Lung (tissue), 13 donors: Measurements from ENCODE around the gene ALDH16A1. TPM values are rescaled to one million over a fixed set of nuclear protein-coding genes. Genes with fewer than 3 reads are reported as not detected.

Experiments
- ATAC-seq: fragments of 200-7000 bp; cut with Tn5 transposase; one replicate; pipeline ENCODE4 v1.9.1; 2020; ENCODE audit warnings: moderate number of reproducible peaks; ENCODE audit not compliant: insufficient read depth, low FRiP score
- DNase-seq, 3 donors: peaks; one replicate each; pipeline ENCODE4 v3.0.0-alpha.2; 2013 to 2017
- H3K27ac ChIP-seq, 2 donors: one replicate each; pipeline ENCODE4 v1.5.1; 2013; ENCODE audit warnings: mild to moderate bottlenecking in 2 of 2, moderate library complexity in 2 of 2, control low read depth in 1 of 2, inconsistent platforms in 1 of 2, low read depth in 1 of 2, low read length in 1 of 2
- H3K27me3 ChIP-seq, 3 donors: one replicate each; pipeline ENCODE4 v1.5.1; 2013; ENCODE audit warnings: low read length in 2 of 3; ENCODE audit not compliant: control insufficient read depth in 3 of 3, insufficient read depth in 3 of 3
- H3K36me3 ChIP-seq, 4 donors: one replicate each; pipeline ENCODE4 v1.5.1; 2013; ENCODE audit warnings: low read length in 4 of 4, mild to moderate bottlenecking in 1 of 4, moderate library complexity in 1 of 4; ENCODE audit not compliant: control insufficient read depth in 4 of 4, insufficient read depth in 4 of 4
- H3K4me1 ChIP-seq, 5 donors: one replicate each; pipeline ENCODE4 v1.5.1; 2013; ENCODE audit warnings: low read length in 5 of 5, mild to moderate bottlenecking in 2 of 5, moderate library complexity in 1 of 5; ENCODE audit not compliant: control insufficient read depth in 5 of 5, insufficient read depth in 5 of 5
- H3K4me3 ChIP-seq: one replicate; pipeline ENCODE4 v1.5.1; 2013; ENCODE audit warnings: mild to moderate bottlenecking, control low read depth, moderate library complexity
- H3K9ac ChIP-seq, 2 donors: one replicate each; pipeline ENCODE4 v1.5.1; 2013; ENCODE audit warnings: low read length in 2 of 2, control low read depth in 1 of 2; ENCODE audit not compliant: insufficient read depth in 1 of 2
- H3K9me3 ChIP-seq, 4 donors: one replicate each; pipeline ENCODE4 v1.5.1; 2013; ENCODE audit warnings: low read length in 3 of 4, mild to moderate bottlenecking in 1 of 4, moderate library complexity in 1 of 4; ENCODE audit not compliant: control insufficient read depth in 4 of 4, insufficient read depth in 3 of 4
- CTCF ChIP-seq: IDR thresholded peaks from 2 replicates; pipeline ENCODE4 v1.5.1; 2012; ENCODE audit warnings: mild to moderate bottlenecking; ENCODE audit errors: control extremely low read depth, extremely low read depth
- WGBS, 2 donors: extraction: QIAGEN DNeasy Blood & Tissue Kit; methylation state at CpG; one replicate each; pipeline ENCODE4 v1.1.7; 2013; 5-methylcytosine and 5-hydroxymethylcytosine counted together
- polyA plus RNA-seq, 2 donors: library from polyadenylated mRNA; stranded (reverse); fragments of 200-250 nt; gene quantifications; one replicate each; pipeline ENCODE4 v1.2.1, GENCODE V29; 2013
- small RNA-seq: library from RNA; depleted of rRNA; stranded (forward); fragments of <200 nt; gene quantifications from one replicate; pipeline ENCODE3, GENCODE V24; 2014; ENCODE audit warnings: low replicate concordance
- total RNA-seq, 2 donors: library from RNA; depleted of rRNA in 1 of 2; stranded (reverse); fragments of >200 nt in 1 of 2; gene quantifications; one replicate each; pipeline ENCODE4 v1.2.1, GENCODE V29; 2014 to 2021
- donor health status: control.
- donor health status: control.
- donor health status: Bipolar disorder and iron deficiency.
- donor health status: healthy.
- donor health status: DM: yes; HTN: yes; CAD: no.

Gene ALDH16A1
- total and polyA plus RNA-seq, 4 donors: 21.1 to 53.3 (median 37.4) TPM

- DNase-seq (no peak), ATAC-seq (no peak)
- 69 to 87% methylated on average over 21 of the region's 21 CpGs for WGBS, 2 donors
- no peak for TF ChIP-seq CTCF
- H3K4me1 ChIP-seq: peaks cover 0 to 21% (median 12%) of the 10 kb centered on the region in 5 donors
- H3K36me3 ChIP-seq: peaks cover 0 to 6% (median 4%) of the 10 kb centered on the region in 4 donors
- H3K27me3 ChIP-seq: no peaks in the 10 kb centered on the region
- no peak overlapping the region for H3K4me3 ChIP-seq
- H3K9ac ChIP-seq: no peak overlapping the region
- no peaks in the 10 kb centered on the region for H3K9me3 ChIP-seq
- H3K27ac ChIP-seq: peak overlapping the region in 1 of 2 donors; percentile 76
These were observed 61.1 kb downstream of the ALDH16A1 start for GRCh38 chr19:49514151-49514550.

GRCh38 chr19:49515767-49516166 lies 62.7 kb downstream of the ALDH16A1 start:
- Histone ChIP-seq H3K9me3 (no peaks in the 10 kb centered on the region), H3K36me3 (peaks cover 0 to 8% (median 5%) of the 10 kb centered on the region in 4 donors), H3K9ac (no peak overlapping the region), H3K4me1 (peaks cover 0 to 21% (median 12%) of the 10 kb centered on the region in 5 donors), H3K27me3 (no peaks in the 10 kb centered on the region), H3K4me3 (no peak overlapping the region), H3K27ac (peak overlapping the region in 1 of 2 donors; percentile 48)
- no peak for TF ChIP-seq CTCF
- peak; percentile 31 for ATAC-seq
- DNase-seq: peak; percentile 36 to 52 (median 43)
- 13 to 36% methylated on average over 4 of the region's 4 CpGs for WGBS, 2 donors

GRCh38 chr19:49518033-49518432 lies 65.0 kb downstream of the ALDH16A1 start:
- H3K4me1 ChIP-seq: peaks cover 0 to 10% (median 5%) of the 10 kb centered on the region in 5 donors
- no peak overlapping the region for H3K9ac ChIP-seq
- H3K27me3 ChIP-seq: no peaks in the 10 kb centered on the region
- TF ChIP-seq CTCF: no peak
- DNase-seq (no peak), ATAC-seq (no peak)
- no peak overlapping the region for H3K4me3 ChIP-seq
- 89 to 94% methylated on average over 3 of the region's 3 CpGs for WGBS, 2 donors
- no peaks in the 10 kb centered on the region for H3K9me3 ChIP-seq
- H3K36me3 ChIP-seq: peaks cover 0 to 10% (median 7%) of the 10 kb centered on the region in 4 donors
- H3K27ac ChIP-seq: no peak overlapping the region

Small RNA genes within 50 kb of the gene (small RNA-seq; reads per million reads assigned to genes)
- gene COX6CP7 (not detected), gene MIR150 (101 reads per million, percentile 98 among the genes with 10 or more reads in this experiment), gene SNORD32A (not detected), gene SNORD33 (not detected), gene SNORD34 (not detected), gene SNORD35A (not detected), gene SNORD35B (not detected)

Other genes starting within 250 kb of the ALDH16A1 start
- gene SLC6A16, start 128.0 kb upstream of the ALDH16A1 start, total RNA-seq: 1 to 10 TPM; 1.8 to 2.5 TPM
- 1 to 10 TPM in 1 of 2 donors, under 1 TPM in 1; 0.93 to 2.4 TPM for gene SLC6A16, start 128.0 kb upstream of the ALDH16A1 start, polyA plus RNA-seq
- gene CD37, start 117.8 kb upstream of the ALDH16A1 start, total RNA-seq: 10 to 100 TPM; 33.9 to 65.1 TPM
- 100 to 1,000 TPM in 1 of 2 donors, 10 to 100 TPM in 1; 37.2 to 154 TPM for gene CD37, start 117.8 kb upstream of the ALDH16A1 start, polyA plus RNA-seq
- gene TEAD2, start 90.8 kb upstream of the ALDH16A1 start, total RNA-seq: 10 to 100 TPM; 31.4 to 40.0 TPM
- gene TEAD2, start 90.8 kb upstream of the ALDH16A1 start, polyA plus RNA-seq: 10 to 100 TPM; 21.9 to 31.5 TPM
- gene DKKL1, start 89.3 kb upstream of the ALDH16A1 start, total RNA-seq: under 1 TPM; 0.85 to 0.95 TPM
- gene DKKL1, start 89.3 kb upstream of the ALDH16A1 start, polyA plus RNA-seq: under 1 TPM; 0.58 to 0.91 TPM
- gene KASH5, start 65.0 kb upstream of the ALDH16A1 start, total RNA-seq: 1 to 10 TPM in 1 of 2 donors, not detected in 1; 2.9 TPM
- 1 to 10 TPM in 1 of 2 donors, under 1 TPM in 1; 0.52 to 1.5 TPM for gene KASH5, start 65.0 kb upstream of the ALDH16A1 start, polyA plus RNA-seq
- gene PTH2, start 29.8 kb upstream of the ALDH16A1 start, total RNA-seq: not detected
- not detected for gene PTH2, start 29.8 kb upstream of the ALDH16A1 start, polyA plus RNA-seq
- gene GFY, start 27.8 kb upstream of the ALDH16A1 start, total RNA-seq: not detected
- gene GFY, start 27.8 kb upstream of the ALDH16A1 start, polyA plus RNA-seq: not detected
- gene SLC17A7, start 11.7 kb upstream of the ALDH16A1 start, total RNA-seq: under 1 TPM; 0.31 to 0.51 TPM
- under 1 TPM; 0.10 to 0.30 TPM for gene SLC17A7, start 11.7 kb upstream of the ALDH16A1 start, polyA plus RNA-seq
- 10 to 100 TPM; 65.7 to 65.9 TPM for gene PIH1D1, start 1.4 kb upstream of the ALDH16A1 start, total RNA-seq
- 10 to 100 TPM; 63.7 to 66.6 TPM for gene PIH1D1, start 1.4 kb upstream of the ALDH16A1 start, polyA plus RNA-seq
- gene FLT3LG, start 21.0 kb downstream of the ALDH16A1 start, total RNA-seq: 1 to 10 TPM; 2.9 to 8.9 TPM
- 10 to 100 TPM in 1 of 2 donors, 1 to 10 TPM in 1; 9.5 to 15.0 TPM for gene FLT3LG, start 21.0 kb downstream of the ALDH16A1 start, polyA plus RNA-seq
- 1,000 to 10,000 TPM; 1,499 to 2,532 TPM for gene RPL13A, start 34.4 kb downstream of the ALDH16A1 start, total RNA-seq
- gene RPL13A, start 34.4 kb downstream of the ALDH16A1 start, polyA plus RNA-seq: 1,000 to 10,000 TPM; 2,431 to 2,816 TPM
- 1,000 to 10,000 TPM; 1,558 to 1,973 TPM for gene RPS11, start 43.2 kb downstream of the ALDH16A1 start, total RNA-seq
- 1,000 to 10,000 TPM; 4,071 to 4,654 TPM for gene RPS11, start 43.2 kb downstream of the ALDH16A1 start, polyA plus RNA-seq
- gene FCGRT, start 59.4 kb downstream of the ALDH16A1 start, total RNA-seq: 100 to 1,000 TPM; 184 to 271 TPM
- 100 to 1,000 TPM; 233 to 247 TPM for gene FCGRT, start 59.4 kb downstream of the ALDH16A1 start, polyA plus RNA-seq
- 10 to 100 TPM; 14.1 to 39.2 TPM for gene RCN3, start 74.8 kb downstream of the ALDH16A1 start, total RNA-seq
- gene RCN3, start 74.8 kb downstream of the ALDH16A1 start, polyA plus RNA-seq: 10 to 100 TPM; 29.3 to 32.6 TPM
- 10 to 100 TPM; 40.9 to 48.1 TPM for gene NOSIP, start 127.3 kb downstream of the ALDH16A1 start, total RNA-seq
- 10 to 100 TPM; 77.1 to 84.2 TPM for gene NOSIP, start 127.3 kb downstream of the ALDH16A1 start, polyA plus RNA-seq
- 10 to 100 TPM in 1 of 2 donors, 1 to 10 TPM in 1; 5.1 to 11.7 TPM for gene PRRG2, start 128.1 kb downstream of the ALDH16A1 start, total RNA-seq
- gene PRRG2, start 128.1 kb downstream of the ALDH16A1 start, polyA plus RNA-seq: 10 to 100 TPM in 1 of 2 donors, 1 to 10 TPM in 1; 9.0 to 10.5 TPM
- 10 to 100 TPM; 18.0 to 32.4 TPM for gene PRR12, start 138.0 kb downstream of the ALDH16A1 start, total RNA-seq
- 10 to 100 TPM in 1 of 2 donors, 1 to 10 TPM in 1; 7.6 to 15.5 TPM for gene PRR12, start 138.0 kb downstream of the ALDH16A1 start, polyA plus RNA-seq
- gene RRAS, start 186.9 kb downstream of the ALDH16A1 start, total RNA-seq: 10 to 100 TPM; 26.3 to 71.6 TPM
- gene RRAS, start 186.9 kb downstream of the ALDH16A1 start, polyA plus RNA-seq: 100 to 1,000 TPM; 140 to 180 TPM
- gene SCAF1, start 189.0 kb downstream of the ALDH16A1 start, total RNA-seq: 10 to 100 TPM; 22.5 to 80.2 TPM
- 10 to 100 TPM; 24.3 to 26.7 TPM for gene SCAF1, start 189.0 kb downstream of the ALDH16A1 start, polyA plus RNA-seq
- 10 to 100 TPM; 52.8 to 97.3 TPM for gene IRF3, start 212.6 kb downstream of the ALDH16A1 start, total RNA-seq
- gene IRF3, start 212.6 kb downstream of the ALDH16A1 start, polyA plus RNA-seq: 10 to 100 TPM; 70.7 to 92.2 TPM
- 10 to 100 TPM in 1 of 2 donors, 1 to 10 TPM in 1; 3.5 to 26.1 TPM for gene BCL2L12, start 212.7 kb downstream of the ALDH16A1 start, total RNA-seq
- gene BCL2L12, start 212.7 kb downstream of the ALDH16A1 start, polyA plus RNA-seq: 10 to 100 TPM; 18.3 to 23.5 TPM
- 100 to 1,000 TPM; 124 to 130 TPM for gene PRMT1, start 224.0 kb downstream of the ALDH16A1 start, total RNA-seq
- gene PRMT1, start 224.0 kb downstream of the ALDH16A1 start, polyA plus RNA-seq: 100 to 1,000 TPM; 122 to 254 TPM
- 1 to 10 TPM in 1 of 2 donors, under 1 TPM in 1; 0.60 to 4.2 TPM for gene ADM5, start 236.4 kb downstream of the ALDH16A1 start, total RNA-seq
- gene ADM5, start 236.4 kb downstream of the ALDH16A1 start, polyA plus RNA-seq: 1 to 10 TPM; 2.5 to 3.5 TPM
- gene CPT1C, start 237.9 kb downstream of the ALDH16A1 start, total RNA-seq: 1 to 10 TPM; 3.6 to 5.9 TPM
- 1 to 10 TPM; 2.7 to 3.4 TPM for gene CPT1C, start 237.9 kb downstream of the ALDH16A1 start, polyA plus RNA-seq